Ramos (cell line): ENCODE results near the gene TMEM178A.
"Not testable (repeated sequence)": the region's sequence is repeated elsewhere in the genome, so short reads cannot be mapped to it uniquely, and the experiment has no call there.

Experiments
- in situ Hi-C: fragments of 300-500 bp; cut with MboI; formaldehyde crosslinking; loops from one replicate; pipeline ENCODE4 v1.14.3; 2022; ENCODE audit warnings: low sequenced_read_pairs; ENCODE audit not compliant: unreplicated experiment

TMEM178A gene

GRCh38 chr2:39646267-39646666 is 19.4 kb upstream of the TMEM178A start:
- in situ Hi-C loops, result no loop called here

- in situ Hi-C loops, result no loop called here
Observed at GRCh38 chr2:39647104-39647765, 18.5 kb upstream of the TMEM178A start.

- in situ Hi-C loops, result no loop called here
Observed at GRCh38 chr2:39648580-39648979, 17.1 kb upstream of the TMEM178A start.

- in situ Hi-C loops, result no loop called here
Observed at GRCh38 chr2:39649511-39649910, 16.2 kb upstream of the TMEM178A start.

GRCh38 chr2:39650468-39650867 is 15.2 kb upstream of the TMEM178A start:
- in situ Hi-C loops, result no loop called here

GRCh38 chr2:39656215-39656614 is 9.5 kb upstream of the TMEM178A start:
- in situ Hi-C loops, result not testable (repeated sequence)

GRCh38 chr2:39657287-39657937 is 8.3 kb upstream of the TMEM178A start:
- in situ Hi-C loops, result no loop called here

- in situ Hi-C loops, result no loop called here
Observed at GRCh38 chr2:39658371-39658770, 7.3 kb upstream of the TMEM178A start.

GRCh38 chr2:39659765-39660611 is 5.7 kb upstream of the TMEM178A start:
- in situ Hi-C loops, result no loop called here

- in situ Hi-C loops, result no loop called here
Observed at GRCh38 chr2:39660612-39661236, 5.0 kb upstream of the TMEM178A start.

- in situ Hi-C loops, result no loop called here
Observed at GRCh38 chr2:39661826-39662225, 3.9 kb upstream of the TMEM178A start.

- in situ Hi-C loops, result no loop called here
Observed at GRCh38 chr2:39663187-39663930, 2.4 kb upstream of the TMEM178A start.

GRCh38 chr2:39664232-39664887 is 1.4 kb upstream of the TMEM178A start:
- in situ Hi-C loops, result no loop called here

GRCh38 chr2:39664888-39665591 is 677 bp upstream of the TMEM178A start:
- in situ Hi-C loops, result no loop called here

- in situ Hi-C loops, result no loop called here
Observed at GRCh38 chr2:39666491-39667101, 879 bp downstream of the TMEM178A start.

- in situ Hi-C loops, result no loop called here
Observed at GRCh38 chr2:39667104-39667885, 1.6 kb downstream of the TMEM178A start.

- in situ Hi-C loops, result no loop called here
Observed at GRCh38 chr2:39667886-39668276, 2.2 kb downstream of the TMEM178A start.

GRCh38 chr2:39668576-39669080 is 2.9 kb downstream of the TMEM178A start:
- in situ Hi-C loops, result no loop called here
